ENCODE data around the gene CYTH2. TPM values are rescaled to one million over a fixed set of nuclear protein-coding genes. Genes with fewer than 3 reads are reported as not detected.

Gene CYTH2
- total RNA-seq, 2 donors from 2014 or later = 55.4 to 70.2 TPM

DNA sequence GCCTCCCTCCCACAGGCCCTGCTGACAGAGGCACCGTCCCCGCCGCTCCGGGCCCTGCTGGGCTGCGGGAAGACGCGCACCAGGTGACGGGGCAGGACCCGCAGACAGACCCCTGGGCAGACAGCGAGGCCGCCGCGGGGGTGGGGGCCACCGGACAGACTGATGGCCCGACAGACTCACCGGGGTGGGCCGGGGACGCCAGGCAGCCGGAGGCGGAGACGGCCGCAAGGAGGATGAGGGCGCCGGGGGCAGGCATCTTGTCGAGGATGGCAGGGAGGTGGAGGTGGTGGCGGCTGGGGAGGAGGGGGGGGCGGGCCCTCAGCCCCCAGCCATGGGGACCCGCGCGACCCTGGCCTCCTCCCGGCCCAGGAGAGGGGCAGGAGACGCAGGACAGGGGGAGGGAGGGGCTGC is 42.2 kb downstream of the CYTH2 start:
- TF ChIP-seq, protein P1, sequence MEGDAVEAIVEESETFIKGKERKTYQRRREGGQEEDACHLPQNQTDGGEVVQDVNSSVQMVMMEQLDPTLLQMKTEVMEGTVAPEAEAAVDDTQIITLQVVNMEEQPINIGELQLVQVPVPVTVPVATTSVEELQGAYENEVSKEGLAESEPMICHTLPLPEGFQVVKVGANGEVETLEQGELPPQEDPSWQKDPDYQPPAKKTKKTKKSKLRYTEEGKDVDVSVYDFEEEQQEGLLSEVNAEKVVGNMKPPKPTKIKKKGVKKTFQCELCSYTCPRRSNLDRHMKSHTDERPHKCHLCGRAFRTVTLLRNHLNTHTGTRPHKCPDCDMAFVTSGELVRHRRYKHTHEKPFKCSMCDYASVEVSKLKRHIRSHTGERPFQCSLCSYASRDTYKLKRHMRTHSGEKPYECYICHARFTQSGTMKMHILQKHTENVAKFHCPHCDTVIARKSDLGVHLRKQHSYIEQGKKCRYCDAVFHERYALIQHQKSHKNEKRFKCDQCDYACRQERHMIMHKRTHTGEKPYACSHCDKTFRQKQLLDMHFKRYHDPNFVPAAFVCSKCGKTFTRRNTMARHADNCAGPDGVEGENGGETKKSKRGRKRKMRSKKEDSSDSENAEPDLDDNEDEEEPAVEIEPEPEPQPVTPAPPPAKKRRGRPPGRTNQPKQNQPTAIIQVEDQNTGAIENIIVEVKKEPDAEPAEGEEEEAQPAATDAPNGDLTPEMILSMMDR (IDR thresholded peaks at IDR 0.05) = no peak
- Histone ChIP-seq H3K9ac (ENCODE audit: low read depth in 2 of 2, low read length in 2 of 2) (no peak overlapping the region), H3K9me3 (no peaks in the 10 kb centered on the region), H3K27me3 (peaks cover 28% of the 10 kb centered on the region), H3K4me1 (peaks cover 6% of the 10 kb centered on the region), H3K4me3 (no peak overlapping the region), H3K27ac (no peak overlapping the region), H3K36me3 (no peaks in the 10 kb centered on the region)
- DNase-seq = no peak
- intact Hi-C loops (cut with DNase I) = no loop called here

DNA sequence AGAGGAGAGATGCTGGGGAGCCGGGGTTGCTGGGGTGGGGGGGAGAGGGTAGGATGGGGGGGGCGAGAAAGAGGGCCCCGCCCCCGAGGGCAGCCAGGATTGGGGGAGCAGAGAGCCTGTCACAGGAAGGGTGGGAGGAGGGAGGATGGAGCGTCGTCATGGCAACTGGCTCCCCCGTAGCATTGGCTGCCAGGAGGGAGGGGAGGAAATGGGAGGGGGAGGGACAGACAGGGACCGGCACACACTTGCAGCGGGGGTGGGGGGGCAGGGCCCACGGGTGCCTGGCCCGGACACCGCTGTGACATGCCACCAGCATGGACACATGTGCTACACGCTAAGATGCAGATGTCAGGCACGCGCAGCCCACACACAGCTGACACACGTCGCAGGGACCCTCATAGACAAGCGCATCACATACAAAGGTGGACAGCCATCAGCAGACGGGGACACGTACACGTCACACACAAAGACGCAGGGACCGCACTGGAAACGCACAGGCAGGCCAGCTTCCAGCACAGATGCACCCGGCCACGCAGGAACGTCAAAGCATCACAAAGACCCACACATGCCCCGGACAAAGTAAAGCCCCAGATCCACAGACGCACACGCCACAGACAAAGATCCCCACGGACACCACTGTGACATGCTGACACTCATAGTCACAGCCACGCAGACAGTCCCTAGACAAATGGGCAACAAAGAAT is 42.8 kb downstream of the CYTH2 start, which contains the start of gene LMTK3:
LMTK3 (minus strand) TSS at position 36 of the 704 bp plus-strand sequence. CDS start 259 bp downstream, outside the sequence.
- H3K27ac ChIP-seq = no peak within 1 kb of the TSS

DNA sequence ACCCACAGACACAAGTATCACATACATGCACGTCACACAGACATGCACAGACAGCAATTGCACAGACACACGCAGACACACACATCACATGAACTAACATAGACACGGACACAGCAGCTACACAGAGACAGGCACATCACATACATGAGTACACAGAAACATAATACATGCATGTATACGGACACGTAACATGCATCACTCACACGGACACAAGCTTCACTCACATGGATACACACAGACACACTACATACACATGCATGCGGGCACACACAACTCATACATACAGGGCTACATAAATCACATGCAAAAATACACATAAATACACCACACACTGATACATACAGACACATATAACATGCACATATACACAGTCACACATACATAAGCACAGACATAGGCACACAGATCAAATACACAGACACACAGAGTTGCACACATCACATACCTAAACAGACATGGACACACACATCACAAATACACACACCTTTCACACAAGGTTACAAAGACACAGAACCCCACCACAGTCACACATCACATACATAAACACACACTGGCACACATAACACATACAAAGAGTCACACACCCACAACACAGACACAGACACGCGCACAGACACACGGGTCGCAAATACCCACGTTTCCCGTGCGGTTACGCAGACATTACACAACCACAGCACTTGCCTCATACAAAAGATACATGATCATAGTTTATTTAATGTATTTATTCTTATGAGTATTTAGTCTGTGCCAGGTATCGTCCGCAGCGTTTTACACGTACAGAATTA is 43.5 kb downstream of the CYTH2 start:
- intact Hi-C loops (cut with DNase I) = no loop called here
- Histone ChIP-seq H3K27ac (no peak overlapping the region), H3K4me3 (peak overlapping the region; percentile 52), H3K9ac (ENCODE audit: low read depth in 2 of 2, low read length in 2 of 2) (no peak overlapping the region), H3K36me3 (no peaks in the 10 kb centered on the region), H3K27me3 (peaks cover 28% of the 10 kb centered on the region), H3K9me3 (no peaks in the 10 kb centered on the region), H3K4me1 (peaks cover 6% of the 10 kb centered on the region)
- DNase-seq = no peak
- TF ChIP-seq, protein P1 (IDR thresholded peaks at IDR 0.05) = no peak

More for the DNA sequence above, 42.8 kb downstream of the CYTH2 start, which contains the start of gene LMTK3:
- intact Hi-C loops (cut with DNase I) = no loop called here
- TF ChIP-seq, protein P1 (IDR thresholded peaks at IDR 0.05) = no peak
- peaks cover 6% of the 10 kb centered on the region for H3K4me1 ChIP-seq
- peaks cover 28% of the 10 kb centered on the region for H3K27me3 ChIP-seq
- no peaks in the 10 kb centered on the region for H3K36me3 ChIP-seq
- H3K9me3 ChIP-seq = no peaks in the 10 kb centered on the region
- H3K9ac ChIP-seq (ENCODE audit: low read depth in 2 of 2, low read length in 2 of 2) = no peak within 1 kb of the TSS
- DNase-seq = no peak
- H3K4me3 ChIP-seq = no peak within 1 kb of the TSS

DNA sequence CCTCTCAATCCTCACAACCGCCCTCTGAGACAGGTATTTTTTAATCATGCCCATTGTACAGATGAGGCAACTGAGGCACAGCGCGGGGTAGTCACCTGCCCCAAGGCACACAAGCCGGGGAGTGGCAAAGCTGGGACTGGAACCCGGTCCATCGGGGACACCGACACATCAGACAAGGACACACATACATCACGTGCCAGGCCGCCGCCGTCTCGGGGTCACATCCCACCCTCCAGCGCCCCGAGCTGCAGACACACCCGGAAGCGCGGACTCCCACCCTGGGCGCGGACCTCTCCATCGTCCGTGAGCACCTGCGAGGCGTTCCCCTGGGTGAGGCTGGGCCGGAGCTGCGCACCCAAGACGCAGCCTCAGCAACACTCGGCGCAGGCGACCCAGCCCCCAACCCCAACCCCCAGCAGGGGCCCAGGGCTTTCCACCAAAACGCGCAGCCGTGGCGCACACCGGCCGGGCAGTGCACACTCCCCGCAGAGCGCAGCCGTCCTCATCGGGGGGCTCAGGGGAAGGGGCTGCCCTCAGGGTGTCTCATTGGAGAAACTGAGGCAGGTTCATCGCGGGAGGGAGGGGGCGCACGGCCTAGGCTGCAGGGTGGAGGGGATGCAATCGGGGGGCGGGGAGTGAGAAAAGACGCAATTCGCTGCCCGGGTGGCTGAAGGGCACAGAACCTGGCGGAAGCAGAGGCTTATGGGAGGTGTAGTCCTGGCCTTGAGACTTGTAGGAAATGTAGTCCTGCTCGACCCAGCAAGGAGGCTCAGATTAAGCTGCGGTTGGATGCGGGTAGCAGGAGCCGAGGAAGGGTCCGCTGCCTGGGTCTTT is 44.3 kb downstream of the CYTH2 start:
- H3K27me3 ChIP-seq = peaks cover 28% of the 10 kb centered on the region
- no peaks in the 10 kb centered on the region for H3K36me3 ChIP-seq
- peaks cover 6% of the 10 kb centered on the region for H3K4me1 ChIP-seq
- peak; percentile 78 for DNase-seq
- TF ChIP-seq, protein P1 (IDR thresholded peaks at IDR 0.05) = no peak
- intact Hi-C loops (cut with DNase I) = no loop called here
- no peak overlapping the region for H3K27ac ChIP-seq
- H3K9ac ChIP-seq (ENCODE audit: low read depth in 2 of 2, low read length in 2 of 2) = peak overlapping the region; percentile 26 to 46
- peak overlapping the region; percentile 52 for H3K4me3 ChIP-seq
- H3K9me3 ChIP-seq = no peaks in the 10 kb centered on the region

DNA sequence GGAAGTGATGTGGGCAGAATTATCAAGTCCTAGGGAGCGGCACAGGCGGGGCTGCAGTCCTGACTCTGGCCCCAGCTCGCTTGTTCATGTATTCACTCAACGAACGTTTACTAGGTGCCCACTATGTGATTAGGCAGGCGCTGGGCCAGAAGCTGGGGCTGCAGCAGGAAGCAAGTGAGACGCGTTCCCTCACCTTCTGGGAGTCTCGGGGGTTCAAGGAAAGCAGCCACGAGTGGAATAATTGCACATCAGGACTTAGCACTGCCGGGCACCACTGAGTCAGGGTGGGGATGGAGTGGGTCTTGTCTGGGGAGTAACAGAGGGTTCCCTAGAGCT is 44.9 kb downstream of the CYTH2 start:
- intact Hi-C loops (cut with DNase I) = no loop called here
- TF ChIP-seq, protein P1 (IDR thresholded peaks at IDR 0.05) = no peak
- no peak overlapping the region for H3K4me3 ChIP-seq
- no peak for DNase-seq
- H3K4me1 ChIP-seq = peaks cover 6% of the 10 kb centered on the region
- no peaks in the 10 kb centered on the region for H3K36me3 ChIP-seq
- H3K27me3 ChIP-seq = peaks cover 28% of the 10 kb centered on the region
- no peaks in the 10 kb centered on the region for H3K9me3 ChIP-seq
- H3K9ac ChIP-seq (ENCODE audit: low read depth in 2 of 2, low read length in 2 of 2) = no peak overlapping the region
- no peak overlapping the region for H3K27ac ChIP-seq
